ENCODE measurements around the gene LTBP4.
"Not testable (repeated sequence)": the region's sequence is repeated elsewhere in the genome, so short reads cannot be mapped to it uniquely, and the experiment has no call there.

Gene LTBP4

DNA sequence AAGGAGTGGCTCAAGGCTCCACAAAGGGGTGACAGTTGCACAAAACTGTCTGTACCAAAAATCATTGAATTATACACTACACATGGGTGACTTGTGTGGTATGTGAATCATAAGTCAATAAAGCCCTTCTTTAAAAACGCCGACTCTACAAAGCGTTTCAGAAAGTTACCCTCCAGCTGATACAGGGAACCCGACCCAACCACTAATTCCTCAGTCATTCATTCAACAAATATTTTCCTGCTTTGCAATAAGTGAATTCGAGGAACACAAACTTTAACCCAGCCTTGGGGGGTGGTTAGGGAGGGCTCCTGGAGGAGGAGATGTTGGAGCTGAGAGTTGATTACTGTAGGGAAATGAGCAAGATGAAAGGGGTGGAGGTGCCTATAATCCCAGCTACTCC, 32.0 kb downstream of the LTBP4 start:
- no peak for DNase-seq

DNA sequence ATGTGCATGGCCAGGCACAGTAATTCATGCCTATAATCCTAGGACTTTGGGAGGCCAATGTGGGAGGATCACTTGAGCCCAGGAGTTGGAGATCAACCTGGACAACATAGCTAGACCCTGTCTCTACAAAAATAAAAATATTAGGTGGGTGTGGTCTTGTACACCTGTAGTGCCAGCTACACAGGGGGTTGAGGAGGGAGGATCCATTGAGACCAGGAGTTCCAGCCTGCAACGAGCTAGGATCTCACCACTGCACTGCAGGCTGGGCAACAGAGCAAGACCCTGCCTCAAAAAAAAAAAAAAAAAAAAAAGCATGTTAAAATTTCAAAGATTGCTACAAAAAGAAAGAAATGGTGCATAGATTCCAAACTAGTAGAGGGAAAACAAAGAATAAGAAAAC, 37.2 kb downstream of the LTBP4 start:
- no peak for DNase-seq

DNA sequence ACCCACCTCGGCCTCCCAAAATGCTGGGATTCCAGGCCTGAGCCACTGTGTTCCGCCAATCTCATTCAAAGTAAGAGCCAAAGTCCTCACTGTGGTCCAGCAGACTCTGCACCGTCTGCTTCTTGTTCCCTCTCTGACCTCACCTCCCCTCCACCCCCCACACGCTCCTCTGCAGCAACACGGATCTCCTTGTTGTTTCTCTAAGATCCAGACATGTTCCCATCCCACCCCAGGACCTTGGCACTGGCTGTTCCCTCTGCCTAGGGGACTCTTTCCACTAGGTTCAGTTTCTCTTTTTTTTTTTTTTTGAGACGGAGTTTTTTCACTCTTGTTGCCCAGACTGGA, 38.4 kb downstream of the LTBP4 start:
- DNase-seq: no peak

DNA sequence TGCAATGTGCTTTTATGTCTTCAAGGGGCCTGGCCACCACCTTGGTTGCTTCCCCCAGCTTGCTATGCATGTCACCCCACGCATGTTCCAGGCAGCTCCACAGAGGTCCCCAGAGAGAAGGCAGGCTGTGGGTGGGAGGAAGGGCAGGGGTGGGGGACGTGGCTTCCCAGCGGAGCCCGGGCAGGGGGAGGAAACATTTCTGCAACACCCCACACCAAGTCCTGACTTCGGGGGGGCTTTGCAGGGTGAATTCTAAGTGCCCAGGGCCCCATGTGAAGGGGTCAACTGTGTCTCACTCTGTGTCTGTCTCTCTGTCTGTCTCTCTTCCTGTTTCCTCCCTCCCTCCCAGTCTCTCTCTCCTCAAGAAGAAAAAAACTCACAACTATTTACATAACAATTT, 39.6 kb downstream of the LTBP4 start:
- no peak for DNase-seq

DNA sequence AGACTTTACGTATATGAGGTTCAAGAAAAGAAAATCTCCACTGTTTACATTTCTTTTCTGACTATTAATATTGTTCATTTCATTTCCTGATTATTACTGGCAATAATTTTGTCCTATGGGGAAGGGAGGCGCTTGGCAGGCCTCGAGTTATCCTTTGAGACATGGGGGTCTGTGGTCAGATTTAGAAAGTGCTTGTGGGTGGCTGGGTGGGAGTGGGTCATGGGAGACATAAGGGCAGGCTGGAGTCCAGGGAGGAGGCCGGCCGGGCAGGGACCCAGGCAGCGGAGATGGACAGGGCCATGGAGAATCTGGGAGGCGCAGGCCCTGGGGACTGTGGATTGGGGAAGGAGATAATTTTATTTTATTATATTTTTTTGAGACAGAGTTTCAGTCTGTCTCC, 40.1 kb downstream of the LTBP4 start:
- no peak for DNase-seq

DNA sequence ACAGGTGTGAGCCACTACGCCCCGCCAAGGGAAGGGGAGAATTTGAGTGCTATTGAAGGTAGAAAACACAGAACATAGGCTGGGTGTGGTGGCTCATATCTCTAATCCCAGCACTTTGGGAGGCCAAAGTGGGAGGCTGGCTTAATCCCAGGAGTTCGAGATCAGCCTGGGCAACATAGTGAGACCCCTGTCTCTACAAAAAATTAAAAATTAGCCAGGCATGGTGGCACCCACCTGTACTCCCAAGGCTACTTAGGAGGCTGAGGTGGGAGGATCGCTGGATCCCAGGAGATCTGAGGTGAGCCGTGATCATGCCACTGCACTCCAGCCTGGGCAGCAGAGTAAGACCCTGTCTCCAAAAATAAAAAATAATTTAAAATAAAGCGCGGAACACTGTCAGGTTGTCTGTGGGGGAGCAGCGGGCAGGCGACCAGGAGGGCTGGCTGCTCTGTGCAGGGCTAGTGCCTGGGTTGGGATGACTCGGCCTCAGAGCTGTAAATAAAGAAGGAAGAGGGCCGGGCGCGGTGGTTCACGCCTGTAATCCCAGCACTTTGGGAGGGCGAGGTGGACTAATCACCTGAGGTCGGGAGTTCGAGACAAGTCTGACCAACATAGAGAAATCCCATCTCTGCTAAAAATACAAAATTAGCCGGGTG, 41.0 kb downstream of the LTBP4 start:
- no peak for DNase-seq

DNA sequence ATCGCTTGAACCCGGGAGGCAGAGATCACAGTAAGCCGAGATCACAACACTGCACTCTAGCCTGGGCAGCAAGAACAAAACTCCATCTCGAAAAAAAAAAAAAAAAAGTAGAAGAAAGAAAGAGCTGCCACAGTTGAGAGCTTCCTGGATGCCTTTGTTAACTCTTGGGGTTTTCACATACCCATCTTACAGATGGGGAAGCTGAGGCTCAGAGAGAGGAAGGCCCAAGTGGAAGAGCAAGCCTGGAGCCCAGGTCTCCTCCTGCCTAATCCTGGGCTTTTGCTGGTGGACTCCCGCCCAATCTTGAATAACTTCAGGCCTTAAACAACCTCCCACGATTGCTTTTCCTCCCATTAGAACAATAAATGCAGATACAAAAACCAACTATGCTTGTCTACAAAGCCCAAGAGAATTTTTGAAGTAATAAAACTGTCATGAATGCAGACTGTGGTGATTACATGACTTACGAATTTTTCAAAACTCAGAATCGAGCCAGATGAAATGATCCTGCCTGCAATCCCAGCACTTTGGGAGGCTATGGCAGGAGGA, 41.7 kb downstream of the LTBP4 start:
- no peak for DNase-seq

DNA sequence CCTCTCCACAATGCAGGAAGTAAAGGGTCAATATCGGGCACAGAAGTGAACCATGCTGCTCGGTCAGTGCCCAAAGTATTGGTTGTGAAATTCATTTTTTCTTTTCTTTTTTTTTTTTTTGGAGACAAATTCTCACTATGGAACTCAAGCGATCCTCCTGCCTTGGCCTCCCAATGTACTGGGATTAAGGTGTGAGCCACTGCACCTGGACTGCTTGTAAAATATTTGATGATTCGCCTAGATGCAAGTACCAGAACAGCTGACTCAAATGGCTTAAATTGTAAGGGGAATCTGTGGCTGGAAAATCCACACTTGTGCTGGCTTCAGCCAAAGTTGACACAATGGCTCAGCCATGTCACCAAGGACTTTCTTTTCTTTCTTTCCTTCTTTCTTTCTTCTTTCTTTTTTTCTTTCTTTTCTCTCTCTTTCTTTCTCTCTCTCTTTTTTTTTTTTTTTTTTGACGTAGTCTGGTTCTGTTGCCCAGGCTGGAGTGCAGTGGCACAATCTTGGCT, 45.6 kb downstream of the LTBP4 start:
- DNase-seq: no peak

DNA sequence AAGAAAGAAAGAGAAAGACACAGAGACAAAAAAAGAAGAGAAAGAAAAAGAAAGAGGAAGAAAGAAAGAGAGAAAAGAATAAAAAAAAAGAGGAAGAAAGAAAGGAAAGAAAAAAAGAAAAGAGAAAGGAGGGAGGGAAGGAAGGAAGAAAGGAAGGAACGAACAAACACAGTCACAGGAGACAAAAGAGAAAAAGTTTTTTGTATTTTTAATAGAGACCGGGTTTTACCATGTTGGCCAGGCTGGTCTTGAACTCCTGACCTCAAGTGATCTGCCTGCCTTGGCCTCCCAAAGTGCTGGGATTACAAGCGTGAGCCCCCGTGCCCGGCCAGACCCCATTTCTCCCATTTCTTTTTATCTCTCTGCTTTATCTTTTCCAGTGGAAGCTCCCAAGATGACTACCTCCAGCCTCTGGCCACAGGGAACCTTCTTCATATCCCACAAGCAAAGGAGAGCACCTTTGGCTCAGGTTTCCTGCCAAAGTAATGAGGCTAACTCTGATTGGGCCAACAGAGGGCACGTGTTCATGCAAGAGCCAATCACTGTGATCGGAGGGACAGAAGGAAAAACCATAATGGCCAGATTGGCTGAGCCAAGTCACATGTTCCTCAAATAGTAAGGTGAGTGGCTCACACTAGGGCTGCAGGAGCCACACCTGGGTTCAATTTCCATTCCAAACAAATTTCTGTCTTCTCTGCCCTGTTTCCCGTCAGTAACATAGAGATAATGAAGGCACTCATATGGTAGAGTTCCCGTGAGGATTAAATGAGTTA, 48.9 kb downstream of the LTBP4 start:
- not testable (repeated sequence) for DNase-seq

DNA sequence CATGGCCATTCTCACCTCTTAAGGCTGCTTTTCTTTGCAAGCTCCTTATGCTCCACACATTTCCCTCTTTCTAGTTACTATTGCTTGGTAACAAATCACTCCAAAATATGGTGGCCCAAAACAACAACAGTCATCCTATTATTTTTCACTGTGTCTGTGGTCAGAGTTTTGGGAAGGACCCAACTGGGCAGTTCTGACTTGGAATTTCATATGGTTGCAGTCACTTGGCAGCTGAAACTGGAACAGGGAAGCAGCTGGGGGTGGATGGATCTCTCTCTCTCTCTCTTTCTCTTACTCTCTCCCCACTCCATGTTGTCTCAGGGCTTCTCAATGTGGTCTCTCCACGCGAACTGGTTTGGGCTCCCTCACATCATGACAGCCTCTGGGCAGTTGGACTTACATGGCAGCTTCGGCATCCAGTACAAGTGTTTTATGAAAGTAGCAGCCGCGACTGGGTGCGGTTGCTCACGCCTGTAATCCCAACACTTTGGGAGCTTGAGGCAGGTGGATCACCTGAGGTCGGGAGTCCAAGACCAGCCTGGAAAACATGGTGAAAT, 49.7 kb downstream of the LTBP4 start:
- no peak for DNase-seq

DNA sequence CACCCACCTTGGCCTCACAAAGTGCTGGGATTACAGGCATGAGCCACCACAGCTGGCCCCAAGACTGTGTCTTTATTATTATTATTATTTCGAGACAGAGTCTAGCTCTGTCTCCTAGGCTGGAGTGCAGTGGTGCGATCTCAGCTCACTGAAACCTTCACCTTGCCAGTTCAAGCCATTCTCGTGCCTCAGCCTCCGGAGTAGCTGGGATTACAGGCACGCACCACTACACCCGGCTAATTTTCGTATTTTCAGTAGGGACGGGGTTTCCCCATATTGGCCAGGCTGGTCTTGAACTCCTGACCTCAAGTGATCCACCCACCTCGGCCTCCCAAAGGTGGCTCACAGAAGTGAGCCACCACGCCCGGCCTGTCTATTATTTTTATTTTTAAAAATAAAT, 51.1 kb downstream of the LTBP4 start:
- DNase-seq: not testable (repeated sequence)

DNA sequence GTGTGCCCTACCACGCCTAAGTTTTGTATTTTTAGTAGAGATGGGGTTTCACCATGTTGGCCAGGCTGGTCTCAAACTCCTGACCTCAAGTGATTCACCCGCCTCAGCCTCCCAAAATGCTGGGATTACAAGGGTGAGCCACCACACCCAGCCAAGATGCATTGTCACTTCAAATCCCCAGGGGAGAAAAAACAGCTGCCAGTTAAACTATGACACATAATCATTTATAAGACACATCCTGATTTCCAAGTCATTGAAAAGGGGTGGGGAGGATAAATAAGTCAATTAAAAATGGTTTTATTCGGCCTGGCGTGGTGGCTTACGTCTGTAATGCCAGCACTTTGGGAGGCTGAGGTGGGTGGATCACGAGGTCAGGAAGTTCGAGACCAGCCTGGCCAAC, 54.5 kb downstream of the LTBP4 start:
- not testable (repeated sequence) for DNase-seq

DNA sequence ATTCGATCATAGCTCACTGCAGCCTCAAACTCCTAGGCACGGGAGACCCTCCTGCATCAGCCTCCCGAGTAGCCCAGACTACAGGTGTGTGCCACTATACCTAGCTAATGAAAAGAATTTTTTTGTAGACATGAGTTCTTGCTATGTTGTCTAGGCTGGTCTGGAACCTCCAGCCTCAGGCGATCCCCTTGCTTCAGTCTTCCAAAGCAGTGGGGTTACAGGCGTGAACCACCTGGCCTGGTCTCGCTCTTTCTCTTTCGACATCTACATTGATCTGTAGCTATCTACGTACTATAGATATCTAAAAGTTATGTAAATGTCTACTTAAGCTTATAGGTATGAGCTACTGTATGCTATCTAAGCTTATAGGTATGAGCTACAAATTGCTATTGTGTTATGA, 56.9 kb downstream of the LTBP4 start:
- no peak for DNase-seq

DNA sequence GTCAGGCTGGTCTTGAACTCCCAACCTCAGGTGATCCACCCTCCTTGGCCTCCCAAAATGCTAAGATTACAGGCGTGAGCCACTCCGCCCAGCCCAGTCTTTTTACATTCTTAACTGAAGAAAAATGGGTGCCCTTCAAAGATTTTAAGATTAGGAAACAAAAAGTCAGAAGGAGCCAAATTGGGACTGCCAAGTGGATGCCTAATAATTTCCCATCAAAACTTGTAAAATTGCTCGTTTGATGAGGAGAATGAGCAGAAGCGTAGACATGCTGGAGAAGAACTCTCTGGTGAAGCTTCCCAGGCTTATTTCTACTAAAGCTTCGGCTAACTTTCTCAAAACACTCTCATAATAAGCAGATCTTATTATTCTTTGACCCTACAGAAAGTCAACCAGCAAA, 57.9 kb downstream of the LTBP4 start:
- no peak for DNase-seq

DNA sequence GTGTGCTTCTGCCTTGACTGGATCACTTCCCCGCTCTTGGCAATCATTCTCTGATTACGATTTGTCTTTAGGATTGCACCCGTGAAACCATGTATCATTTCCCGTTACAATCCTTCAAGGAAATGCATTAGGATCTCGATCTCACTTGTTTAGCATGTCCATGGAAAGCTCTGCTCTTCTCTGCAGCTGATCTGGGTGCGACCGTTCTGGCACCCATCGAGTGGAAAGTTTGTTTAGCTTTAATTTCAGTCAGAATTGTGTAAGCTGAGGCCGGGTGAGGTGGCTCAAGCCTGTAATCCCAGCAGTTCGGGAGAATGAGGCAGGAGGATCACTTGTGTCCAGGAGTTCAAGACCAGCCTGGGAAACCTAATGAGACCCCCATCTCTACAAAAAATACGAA, 58.4 kb downstream of the LTBP4 start:
- no peak for DNase-seq

DNA sequence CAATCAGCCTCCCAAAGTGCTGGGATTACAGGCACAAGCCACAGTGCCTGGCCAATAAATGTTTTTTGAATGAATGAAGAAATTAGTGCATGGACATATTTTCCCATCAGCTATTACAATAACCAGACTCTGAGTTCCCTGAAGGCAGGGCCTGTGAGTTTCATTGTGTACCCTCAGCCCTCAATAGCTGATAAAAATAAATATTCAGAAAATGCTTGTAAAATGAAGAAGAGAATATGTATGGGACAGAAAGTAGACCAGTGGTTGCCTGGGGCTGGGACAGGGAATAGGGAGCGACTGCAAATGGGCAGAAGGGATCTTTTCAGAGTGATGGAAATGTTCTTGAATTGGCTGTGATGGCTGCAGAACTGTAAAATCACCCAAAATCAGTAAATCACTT, 60.4 kb downstream of the LTBP4 start:
- no peak for DNase-seq

DNA sequence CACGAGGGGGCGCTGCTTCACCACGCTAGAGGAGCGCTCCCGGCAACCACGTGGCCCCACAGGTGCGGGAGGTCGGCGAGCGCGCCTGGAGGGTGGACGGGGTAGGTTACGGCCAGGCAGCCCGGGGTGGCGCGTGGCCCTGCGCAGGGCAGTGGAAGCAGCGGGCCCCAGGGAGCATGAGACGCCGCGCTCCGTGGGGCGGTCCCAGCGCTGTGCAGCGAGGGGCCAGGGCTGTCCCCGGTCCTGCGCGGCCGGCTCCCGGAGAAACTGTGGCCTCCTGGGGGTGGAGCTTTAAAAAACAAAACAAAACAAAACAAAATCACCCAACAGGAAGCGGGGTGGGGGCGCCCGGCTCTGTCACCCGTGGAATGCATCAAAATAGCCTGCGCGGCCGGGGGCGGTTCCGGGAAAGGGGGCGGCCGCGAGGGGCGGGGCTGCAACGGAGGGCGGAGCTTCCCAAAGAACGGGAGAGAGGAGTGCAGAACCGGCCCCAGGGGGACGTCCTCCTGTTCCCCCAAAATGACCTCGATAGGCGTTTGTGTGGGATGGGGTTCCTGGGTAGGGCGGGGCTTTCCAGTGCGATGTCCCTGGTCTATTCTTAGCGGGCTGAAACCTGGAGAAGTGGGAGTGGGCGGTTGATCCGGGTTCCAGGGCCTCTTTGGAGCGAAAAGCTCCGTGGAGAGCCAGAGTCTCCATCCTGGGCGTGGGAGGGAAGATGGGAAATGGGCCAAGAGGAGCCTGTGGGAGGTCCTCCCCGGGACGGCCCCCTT, 61.9 kb downstream of the LTBP4 start:
- peak; percentile 78 for DNase-seq

DNA sequence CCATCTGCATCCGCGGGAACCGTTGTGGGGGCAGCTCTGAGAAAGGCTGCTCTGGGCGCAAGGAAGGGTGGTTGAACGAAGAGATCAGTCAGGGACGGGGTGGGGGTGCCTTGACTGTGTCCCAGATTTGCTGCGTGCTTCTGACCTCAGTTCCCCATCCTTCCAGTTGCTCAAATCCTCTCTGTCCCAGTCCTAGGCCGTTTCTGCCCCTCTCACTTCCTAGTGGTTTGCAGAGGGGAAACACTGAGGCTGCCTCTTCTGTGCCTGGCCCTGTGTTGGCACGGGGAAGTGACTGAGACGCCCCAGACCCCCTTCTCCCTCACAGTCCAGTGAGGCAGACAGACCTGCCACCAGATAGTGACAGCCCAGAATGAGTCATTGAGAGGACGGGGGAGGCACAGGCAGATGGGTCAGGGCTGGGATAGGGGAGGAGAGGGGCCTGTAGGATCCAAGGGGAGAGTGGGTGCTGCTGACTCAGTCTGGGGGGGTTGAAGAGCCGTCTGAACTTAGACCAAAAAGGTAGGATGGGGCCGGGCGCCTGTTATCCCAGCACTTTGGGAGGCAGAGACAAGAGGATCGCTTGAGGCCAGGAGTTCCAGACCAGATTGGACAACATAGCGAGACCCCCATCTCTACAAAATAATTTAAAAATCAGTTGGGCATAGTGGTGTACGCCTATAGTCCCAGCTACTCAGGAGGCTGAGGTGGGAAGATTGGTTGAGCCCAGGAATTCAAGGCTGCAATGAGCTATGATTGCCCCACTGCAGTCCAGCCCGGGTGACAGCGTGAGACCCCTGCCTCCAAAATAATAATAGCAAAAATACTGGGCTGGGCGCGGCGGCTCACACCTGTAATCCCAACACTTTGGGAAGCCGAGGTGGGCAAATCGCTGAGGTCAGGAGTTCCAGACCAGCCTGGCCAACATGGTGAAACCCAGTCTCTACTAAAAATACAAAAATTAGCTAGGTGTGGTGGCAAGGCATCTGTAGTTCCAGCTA, 62.8 kb downstream of the LTBP4 start:
- DNase-seq: no peak

DNA sequence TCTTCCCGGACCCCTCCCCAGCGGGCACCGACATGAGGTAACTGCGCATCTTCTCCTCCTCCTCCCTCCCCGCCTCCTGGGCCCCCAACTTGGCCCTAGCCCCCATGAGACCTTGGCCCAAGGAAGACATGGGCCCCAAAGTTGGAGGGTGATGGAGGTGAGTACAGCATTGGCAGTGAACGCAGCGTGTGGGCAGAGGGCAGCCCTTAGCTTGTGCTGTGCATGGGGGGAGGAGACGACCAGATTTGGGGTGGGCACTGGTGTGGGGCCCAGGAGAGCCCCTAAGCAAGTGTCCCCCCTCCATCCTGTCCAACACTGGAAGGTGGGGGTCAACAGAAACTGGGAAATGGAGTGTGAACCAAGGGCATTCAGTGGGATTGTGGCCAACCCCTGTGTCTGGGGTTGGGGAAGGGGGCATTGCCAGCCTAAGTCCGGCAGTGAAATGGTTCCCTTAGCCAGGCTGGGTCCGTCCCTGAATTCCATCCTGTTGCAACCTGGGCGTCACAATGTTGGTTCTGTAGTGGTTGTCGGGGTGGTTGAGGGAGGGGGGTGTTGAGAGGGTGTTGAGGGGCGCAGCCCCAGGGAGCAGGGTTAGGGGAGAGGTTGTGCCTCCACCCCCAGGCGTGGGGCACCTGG, 65.8 kb downstream of the LTBP4 start:
- DNase-seq: no peak

DNA sequence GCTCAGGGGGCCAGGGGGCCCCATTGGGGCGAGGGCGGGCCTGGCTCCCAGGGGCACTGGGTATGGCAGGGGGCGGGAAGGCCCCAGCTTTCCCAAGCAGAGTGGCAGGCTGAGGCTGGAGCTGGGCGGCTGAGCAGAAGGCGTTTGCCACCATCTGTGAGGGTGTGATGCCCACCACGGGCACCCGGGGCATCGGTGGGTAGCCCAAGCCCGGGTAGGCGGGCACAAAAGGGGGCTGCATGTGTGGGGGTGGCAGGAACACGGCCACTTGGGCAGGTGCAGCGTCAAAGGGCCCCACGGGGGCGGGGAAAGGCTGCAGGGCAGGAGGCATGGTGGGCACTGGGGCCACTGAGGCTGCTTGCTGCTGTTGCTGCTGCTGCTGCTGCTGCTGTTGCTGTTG, 66.4 kb downstream of the LTBP4 start:
- no peak for DNase-seq

DNA sequence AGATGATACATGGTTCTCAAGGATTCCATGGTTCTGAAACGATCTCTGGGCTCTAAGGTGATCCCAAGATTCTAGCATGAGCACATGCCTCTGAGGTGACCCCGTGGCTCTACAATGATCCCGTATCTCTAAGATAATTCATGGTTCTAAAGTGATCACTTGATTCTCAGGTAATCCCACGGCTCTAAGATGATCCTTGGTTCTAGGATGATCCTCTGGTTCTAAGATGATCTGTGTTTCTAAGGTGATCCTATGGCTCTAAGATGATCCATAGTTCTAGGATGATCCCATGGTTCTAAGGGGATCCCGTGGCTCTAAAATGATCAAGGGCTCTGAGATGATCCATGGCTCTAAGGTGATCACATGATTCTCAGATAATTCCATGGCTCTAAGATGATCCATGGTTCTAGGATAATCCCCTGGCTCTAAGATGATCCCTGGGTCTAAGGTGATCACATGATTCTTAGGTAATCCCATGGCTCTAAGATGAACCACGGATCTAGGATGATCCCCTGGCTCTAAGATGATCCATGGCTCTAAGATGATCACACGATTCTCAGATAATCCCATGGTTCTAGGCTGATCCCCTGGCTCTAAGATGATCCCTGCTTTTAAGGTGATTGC, 67.9 kb downstream of the LTBP4 start:
- DNase-seq: no peak
